NCI-H82 treated with DMSO at 0.1 percent for 48 hours (cell line): ENCODE measurements around the gene CRYL1.

Experiments used
- DNase-seq: peaks from one replicate; lab custom pipeline; 2025; ENCODE audit not compliant: unreplicated experiment; lab: John Stamatoyannopoulos, UW

CRYL1 gene

DNA sequence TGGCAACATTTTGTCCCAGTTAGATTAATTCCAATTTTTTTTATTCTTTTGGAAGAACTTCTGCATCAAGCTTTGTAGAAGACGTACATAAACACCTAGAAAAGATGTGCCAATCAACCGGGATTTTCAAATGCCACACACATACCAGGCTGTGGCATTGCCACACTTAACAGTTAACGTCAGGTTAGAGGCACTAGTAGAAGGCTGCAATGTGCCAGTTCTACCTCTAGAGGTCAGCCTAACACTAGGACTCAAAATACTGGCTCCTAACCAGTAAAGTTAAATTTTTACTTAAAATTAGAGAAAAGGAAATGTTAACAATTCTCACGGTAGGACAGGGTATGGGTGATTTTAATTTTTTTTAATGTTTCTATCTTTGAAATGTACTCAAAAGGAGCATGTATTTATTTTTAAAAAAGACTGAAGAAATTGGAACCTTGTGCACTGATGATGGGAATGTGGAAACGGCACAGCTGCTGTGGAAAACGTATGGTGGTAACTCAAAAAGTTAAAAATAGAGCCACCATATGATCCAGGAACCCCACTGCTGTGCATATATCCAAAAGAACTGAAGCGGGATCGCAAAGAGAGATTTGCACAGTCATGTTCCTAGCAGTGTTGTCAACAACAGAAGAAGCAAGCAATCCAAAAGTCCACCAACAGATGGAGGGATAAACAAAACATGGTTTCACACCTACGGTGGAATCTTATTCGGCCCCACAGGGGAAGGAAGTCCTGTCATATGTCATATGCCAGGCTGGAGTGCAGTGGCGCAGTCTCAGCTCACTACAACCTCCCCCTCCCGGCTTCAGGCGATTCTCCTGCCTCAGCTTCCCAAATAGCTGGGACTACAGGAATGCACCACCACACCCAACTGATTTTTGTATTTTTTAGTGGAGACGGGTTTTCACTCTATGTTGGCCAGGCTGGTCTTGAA lies 30.3 kb downstream of the CRYL1 start:
- peak; percentile 72 for DNase-seq

DNA sequence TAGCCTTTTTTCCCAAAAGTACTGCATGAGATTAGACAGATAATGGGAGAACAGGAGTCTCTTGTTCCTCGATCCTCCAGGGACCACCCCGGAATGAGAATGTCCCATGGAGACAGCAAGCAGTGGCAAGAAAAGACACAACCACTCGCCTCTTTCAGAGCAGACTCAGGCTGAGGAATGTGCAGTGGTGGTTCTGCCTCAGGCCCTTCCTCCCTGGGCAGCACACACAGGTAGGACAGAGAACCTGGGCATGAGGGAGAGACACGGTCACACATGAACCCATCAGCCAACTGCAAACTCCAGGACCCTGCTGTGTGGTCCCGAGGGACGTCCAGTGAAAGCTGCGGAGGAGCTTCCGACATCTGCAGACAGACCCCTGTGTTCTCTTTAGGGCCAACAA lies 31.0 kb downstream of the CRYL1 start:
- DNase-seq, result no peak

DNA sequence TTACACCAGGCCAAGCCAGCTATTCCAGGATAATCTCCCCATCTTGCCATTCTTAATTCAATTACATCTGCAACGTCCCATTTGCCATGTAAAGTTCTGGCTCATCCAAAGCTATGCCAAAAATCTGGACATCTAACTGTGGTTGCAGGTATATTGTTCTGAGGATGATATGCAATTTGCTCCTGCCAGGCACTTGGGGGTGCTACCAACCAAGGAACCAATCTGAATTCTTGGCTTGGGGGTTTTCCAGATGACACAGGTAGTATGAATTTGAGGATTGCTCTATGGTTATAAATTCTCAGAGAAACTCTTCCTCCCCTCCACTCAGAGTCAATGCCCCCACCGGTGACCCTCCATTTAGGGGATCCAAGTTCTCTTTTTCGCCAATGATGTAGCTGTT lies 33.0 kb downstream of the CRYL1 start:
- DNase-seq, result no peak

DNA sequence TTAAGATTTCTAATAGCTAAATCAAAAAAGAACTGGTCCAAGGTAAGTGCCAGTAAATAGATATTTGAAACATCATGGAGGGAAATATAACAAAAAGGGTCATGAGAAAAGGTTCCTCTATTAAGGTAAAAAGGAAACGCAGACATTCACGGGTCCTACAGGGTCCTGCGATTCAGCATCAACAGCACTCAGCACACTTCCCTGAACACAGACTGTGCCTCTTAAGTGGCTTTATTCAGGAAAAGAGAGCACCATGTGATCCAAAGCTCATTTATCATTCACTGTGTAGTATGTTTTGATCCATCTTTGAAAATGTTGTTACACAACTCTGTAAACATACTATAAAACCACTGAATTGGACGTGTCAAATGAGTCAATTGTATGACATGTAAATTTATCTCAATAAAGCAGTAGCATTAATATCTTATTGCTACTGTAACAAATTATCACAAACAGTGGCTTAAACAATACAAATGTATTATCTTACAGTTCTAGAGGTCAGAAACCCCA lies 33.7 kb downstream of the CRYL1 start:
- DNase-seq, result no peak

DNA sequence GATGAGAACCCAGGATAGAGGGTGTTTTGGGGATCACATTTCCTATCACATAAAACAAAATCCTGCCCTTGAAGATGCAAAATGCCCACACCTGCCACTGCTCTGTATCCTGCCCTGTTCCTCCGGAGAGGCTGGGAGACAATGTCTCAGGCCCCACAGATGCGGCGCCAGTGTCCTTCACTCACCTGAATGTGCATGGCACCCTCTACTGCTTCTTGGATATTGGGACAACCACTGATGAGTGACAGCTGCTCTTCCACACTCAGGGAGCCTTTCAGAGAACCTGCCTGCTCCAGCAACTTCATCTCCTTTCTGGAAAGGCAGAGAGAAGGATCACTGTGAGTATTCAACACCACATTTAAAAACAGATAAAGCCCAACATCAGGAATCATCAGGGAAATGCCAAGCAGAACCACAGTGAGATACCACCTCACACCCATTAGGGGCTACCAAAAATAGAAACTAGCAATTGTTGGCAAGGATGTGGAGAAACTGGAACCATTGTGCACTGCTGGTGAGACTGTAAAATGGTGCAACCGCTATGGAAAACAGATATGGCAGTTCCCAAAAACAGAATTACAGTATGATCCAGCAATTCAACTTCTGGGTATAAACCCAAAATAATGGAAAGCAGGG lies 36.4 kb downstream of the CRYL1 start:
- DNase-seq, result peak; percentile 64

DNA sequence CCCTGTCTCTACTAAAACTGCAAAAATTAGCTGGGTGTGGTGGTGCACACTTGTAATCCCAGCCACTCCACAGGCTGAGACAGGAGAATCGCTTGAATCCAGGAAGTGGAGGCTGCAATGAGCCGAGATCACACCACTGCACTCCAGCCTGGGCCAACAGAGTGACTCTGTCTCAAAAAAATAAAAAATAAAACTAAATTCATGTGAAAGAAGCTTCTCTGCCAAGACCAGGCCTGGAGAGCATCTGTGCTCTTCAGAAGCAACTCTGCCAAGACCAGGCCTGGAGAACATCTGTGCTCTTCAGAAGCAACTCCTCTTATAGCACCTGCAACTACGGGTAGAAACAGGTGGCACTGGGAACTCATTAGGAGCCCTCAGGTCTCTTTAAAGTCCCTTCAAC lies 37.7 kb downstream of the CRYL1 start:
- no peak for DNase-seq

DNA sequence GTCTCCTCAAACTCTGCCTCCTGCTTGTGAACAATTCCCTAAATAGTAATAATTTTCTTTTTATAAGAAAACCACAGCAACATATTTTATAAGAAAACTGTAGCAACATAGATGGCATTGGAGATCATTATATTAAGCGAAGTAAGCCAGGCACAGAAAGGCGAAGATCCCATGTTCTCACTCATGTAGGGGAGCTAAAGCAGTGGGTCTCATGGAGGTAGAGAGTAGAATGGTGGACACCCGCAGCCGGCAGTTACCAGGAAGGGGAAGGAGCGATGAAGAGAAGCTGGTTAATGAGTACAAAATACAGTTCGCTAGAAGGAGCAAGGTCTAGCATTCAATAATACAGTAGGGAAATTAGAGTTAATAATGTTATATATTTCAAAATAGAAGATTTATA lies 42.9 kb downstream of the CRYL1 start:
- no peak for DNase-seq

DNA sequence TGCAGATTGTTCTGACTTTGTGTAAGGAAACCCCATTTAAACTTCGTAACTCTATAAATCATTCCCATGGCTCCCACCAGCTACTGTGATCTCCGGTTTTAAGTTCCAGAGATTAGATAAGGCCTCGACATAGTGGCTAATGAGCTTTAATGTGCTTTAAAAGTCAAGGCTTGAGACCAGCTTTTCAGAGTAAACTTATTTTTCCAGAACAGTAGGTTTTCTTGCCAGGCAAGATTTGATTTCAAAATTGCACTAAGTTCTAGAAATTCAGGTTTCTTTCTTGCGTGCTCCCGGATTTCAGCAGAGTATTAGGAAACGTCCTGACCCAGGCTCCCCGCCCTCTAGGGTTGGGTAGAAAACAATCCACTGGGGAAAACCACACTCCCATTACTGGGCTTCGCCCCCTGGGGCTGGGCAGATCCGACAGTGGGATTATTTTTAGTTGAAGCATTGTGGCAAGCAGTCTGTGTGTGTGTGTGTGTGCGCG lies 43.3 kb downstream of the CRYL1 start:
- DNase-seq, result peak; percentile 89

DNA sequence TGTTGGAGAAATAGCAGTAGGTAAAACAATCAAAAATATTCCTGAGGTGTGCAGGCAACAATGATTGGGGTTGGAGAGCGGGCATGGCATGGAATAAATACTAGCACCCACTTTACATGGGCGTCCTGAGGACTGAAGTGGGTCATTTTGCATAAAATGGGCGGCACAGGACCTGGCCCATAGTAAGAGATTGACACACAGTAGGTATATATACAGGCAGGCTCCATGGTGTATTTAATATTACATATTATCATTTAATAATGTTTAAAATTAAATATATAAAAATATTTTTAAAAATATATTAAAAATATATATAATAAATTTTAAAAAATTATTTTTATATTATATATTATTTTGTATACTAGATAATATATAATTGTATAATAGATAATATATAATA lies 48.3 kb downstream of the CRYL1 start:
- no peak for DNase-seq

DNA sequence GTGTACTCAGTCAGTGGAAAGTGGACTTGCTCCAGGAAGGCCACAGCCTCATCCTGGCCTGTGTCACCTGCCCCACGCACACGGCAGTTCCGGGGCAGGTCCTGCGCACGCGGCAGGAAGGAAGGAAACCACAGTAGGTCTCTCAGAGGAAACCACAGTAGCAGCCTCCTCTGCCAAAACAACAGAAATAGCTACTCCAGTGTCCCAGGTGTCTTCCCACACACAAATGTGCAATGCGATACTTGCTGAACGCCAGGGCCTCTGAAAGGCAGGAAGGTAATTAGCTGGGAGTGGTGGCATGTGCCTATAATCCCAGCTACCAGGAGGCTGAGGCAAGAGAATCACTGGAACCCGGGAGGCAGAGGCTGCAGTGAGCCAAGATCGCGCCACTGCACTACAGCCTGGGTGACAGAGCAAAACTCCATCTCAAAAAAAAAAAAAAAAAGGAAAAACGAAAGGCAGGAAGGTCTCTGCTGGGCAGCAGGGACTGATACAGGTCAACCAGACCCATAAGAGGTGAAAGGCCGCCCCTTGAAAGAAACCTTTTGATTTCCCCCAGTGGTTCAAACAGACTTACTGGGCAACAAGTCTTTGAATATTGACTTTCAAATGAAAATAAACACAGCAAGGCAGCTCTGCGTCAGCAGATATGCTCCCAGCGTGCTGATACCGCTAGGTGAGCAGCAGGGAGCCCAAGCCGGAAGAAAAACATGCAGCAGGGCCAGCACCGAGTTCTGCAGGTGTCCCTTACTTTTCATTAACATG lies 49.5 kb downstream of the CRYL1 start:
- no peak for DNase-seq

DNA sequence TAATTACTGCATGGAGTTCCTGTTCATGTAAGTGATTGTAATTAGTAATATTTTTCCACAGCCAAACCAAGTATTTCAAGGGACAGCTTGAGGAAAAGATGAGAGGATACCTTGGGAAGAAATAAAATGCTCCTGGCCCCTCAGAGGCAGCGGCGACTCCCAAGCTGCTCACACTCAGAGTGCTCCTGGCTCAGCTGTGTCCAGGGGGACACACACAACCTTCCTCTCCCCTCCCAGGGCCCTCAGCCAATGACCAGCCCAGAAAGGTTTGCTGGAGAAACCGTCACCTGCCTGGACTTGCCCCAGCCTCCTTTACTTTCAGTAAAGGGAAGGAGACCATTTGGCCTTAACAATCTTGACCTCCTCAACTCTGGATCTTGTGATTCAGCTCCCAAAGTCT lies 51.1 kb downstream of the CRYL1 start:
- no peak for DNase-seq

DNA sequence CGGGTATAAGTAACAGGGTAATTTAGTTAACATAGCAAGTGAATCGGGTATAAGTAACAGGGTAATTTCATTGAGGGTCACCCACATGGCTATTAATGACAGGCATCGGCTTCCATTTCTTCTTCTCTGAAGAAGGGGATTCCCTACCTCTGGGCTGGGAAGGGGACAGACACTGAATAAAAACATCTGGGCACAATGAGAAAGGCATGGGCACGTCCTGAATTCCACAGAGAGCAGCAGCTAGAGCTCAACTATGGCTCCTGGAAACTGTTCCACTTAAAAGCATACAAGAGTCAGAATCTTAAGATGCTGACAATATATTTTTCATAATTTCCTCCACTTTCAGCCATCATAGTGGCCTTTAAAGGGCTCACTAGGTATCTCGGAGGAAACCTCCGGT lies 51.8 kb downstream of the CRYL1 start:
- no peak for DNase-seq

DNA sequence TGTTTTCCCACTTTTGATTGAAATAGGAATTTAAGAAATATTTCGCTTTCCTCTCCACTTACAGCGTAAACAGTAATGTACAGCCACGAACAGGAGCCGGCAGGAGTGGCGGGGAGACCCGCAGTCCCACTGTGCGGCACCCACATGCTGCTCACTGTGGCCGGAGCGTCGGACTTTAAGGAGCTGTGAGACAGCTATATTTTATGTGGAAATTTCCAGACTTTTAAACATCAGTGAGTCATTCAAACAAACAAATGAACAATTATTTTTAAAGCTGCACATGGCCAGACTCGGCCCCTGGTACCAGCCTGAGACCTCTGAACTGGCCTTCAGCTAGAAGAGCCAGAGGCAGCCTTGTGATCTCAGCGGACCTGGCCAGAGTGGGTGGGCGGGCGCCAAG lies 52.5 kb downstream of the CRYL1 start:
- no peak for DNase-seq

DNA sequence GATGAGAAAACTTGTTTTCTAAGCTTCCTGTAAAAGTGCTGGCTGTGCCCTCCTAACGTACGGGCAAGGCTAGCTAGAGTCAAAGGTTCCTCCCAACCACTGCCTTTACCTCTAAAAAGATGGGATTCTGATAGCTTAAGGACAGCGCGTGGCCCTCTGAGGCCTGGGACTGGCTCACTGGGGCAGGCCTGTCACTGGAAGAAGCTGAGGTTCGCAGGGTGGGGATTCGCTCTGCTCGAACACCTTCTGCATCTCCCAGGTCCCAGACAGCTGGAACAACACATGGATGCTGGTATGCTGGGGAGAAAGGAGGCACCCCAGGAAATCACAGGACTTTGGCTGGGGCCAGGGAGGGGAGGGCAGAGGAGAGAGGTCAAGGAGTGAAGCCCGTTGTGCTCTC lies 53.1 kb downstream of the CRYL1 start:
- DNase-seq, result no peak

DNA sequence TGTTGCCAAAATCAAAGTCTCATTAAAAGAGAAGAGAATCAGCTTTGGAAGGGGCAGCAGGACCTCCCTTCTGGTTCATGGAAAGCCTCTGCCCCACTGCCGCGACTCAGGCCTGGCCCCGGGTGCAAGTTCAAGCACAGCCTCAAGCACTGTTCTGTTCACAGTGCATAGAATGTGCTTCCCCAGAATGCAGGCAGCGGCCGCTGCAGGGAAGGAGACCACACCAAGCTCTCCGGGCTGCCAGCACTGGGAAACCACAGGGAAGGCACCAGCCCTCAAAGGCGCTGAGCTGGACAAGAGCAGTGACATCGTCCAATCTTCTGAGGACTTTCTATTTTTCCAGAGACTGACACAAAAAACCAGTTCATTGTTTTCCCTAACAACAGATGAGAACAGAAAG lies 55.5 kb downstream of the CRYL1 start:
- DNase-seq, result no peak

DNA sequence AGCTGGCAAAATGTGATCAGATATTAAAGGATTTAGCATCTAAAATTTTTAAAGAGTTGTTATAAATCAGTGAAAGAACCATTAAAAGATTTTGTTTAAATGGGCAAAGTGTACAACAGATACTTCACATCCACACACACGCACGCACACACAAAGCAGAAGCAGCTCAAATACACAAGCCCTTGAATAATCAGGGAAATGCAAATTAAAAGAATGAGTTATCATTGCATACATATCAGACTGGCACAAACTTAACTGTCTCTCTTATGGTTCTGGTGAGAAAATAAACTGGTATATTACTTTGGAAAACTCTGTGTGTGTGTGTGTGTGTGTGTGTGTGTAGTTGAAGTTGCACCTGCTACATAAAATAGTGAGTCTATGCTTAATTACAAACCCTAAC lies 59.3 kb downstream of the CRYL1 start:
- DNase-seq, result no peak

DNA sequence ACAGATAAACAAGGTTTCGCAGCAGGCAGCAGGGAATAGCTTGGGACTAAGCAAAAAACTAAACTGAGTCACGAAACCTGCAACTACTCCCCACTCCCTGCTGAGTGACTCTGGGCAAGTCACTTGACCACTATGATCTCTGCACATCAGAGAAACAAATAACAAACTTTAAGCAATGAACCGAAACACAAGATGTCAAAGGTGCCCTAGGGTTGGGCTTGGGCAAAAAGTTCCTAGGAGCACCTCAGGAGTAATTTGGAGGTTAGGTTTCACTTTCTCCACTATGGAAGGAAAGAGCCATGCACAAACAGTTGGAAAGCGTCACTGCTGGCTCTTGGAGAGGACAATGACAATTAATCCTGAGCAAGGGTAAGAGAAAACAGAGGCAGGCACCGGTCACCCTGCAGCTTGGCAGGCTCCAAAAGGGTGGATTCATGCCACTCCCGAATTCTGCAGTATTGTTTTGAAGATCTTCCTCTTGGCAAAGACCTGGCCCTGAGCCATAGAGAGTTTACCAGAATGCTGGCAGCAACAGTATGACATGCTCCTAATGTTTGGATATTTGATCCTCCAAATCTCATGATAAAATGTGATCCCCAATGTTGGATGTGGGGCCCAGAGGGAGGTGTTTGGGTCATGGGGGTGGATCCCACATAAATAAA lies 60.3 kb downstream of the CRYL1 start:
- DNase-seq, result no peak

DNA sequence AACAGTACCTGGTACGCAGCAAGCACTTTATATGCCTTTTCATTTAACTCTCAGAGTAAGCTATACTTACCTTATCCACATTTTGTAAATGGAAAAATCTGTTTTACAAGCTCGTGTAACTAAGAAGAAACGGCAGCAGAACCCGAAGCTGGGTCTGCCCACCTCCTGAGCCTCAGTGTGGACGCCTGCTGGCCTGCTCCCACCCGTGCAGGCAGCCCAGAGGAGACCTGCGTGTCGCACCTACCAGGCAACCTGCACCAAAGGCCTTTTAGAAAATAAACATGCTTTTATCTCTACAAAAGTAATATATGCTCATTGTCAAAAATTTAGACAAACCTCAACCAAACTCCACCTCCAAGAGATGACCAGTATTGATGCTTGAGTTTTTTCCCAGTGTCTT lies 62.7 kb downstream of the CRYL1 start:
- DNase-seq, result no peak

DNA sequence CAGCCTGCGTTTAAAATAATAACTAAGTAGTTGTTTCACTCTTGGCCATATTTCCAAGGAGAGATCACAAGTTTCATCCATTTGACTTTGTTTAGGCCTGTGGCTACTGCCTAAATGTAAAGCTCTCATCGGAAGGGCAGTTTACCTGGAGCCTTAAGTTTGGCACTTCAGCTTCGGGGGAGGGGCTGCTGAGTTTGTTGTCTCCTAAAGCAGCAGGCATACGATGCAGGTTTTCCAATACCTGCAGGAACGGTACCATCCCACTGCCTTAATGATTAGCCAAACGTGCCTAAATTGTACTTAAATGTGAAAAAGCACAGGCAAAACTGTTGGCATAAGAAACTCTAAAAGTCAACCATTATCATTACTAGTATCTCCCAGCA lies 63.1 kb downstream of the CRYL1 start:
- DNase-seq, result no peak

DNA sequence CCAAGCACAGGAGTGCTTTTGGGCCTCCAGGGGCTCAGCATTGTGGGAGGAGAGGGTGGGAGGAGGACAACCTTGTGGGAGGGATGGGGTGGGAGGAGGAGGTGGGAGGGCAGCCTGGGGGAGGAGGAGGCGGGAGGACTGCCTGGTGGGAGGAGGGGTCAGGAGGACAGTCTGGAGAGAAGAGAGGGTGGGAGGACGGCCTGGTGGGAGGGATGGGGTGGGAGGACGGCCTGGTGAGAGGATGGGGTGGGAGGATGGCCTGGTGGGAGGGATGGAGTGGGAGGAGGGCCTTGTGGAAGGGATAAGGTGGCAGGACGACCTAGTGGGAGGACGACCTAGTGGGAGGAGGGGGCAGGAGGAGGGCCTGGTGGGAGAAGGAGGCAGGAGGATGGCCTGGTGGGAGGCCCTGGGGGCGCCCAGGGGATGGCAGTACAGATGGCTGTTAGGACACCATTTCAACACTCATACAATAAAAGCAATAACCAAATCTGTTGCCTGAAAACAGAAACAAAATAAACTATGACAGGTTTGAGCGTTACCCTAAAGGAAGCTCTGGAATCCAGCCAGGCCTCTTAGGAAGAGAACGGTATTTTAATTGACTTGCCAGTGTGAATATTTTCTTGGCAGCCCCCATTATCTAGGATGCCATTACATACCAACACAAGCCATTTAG lies 63.7 kb downstream of the CRYL1 start:
- no peak for DNase-seq

DNA sequence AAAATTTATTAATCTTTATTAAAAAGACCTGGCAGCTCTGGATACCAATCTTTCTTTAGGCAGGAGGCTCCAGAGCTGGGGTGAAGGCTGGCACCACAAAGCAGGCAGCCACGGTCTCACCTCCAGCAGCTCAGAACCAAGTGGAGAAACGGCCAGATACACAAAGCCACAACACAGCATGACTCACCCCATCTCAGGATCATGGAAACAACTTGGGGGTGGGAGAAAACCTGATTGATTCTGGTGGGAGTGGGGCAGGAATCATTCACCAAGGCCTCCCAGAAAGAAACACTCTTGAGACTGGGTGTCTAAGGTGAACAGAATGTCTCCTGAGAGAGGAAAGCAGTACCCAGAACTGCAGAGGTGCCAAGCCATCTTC lies 64.2 kb downstream of the CRYL1 start:
- no peak for DNase-seq
